Astrocyte (in vitro differentiated cells and primary cell): ENCODE results near the gene STAG2. TPM values are rescaled to one million over a fixed set of nuclear protein-coding genes. Genes with fewer than 3 reads are reported as not detected.

Experiments
- DNase-seq: peaks from one replicate; pipeline ENCODE4 v3.0.0-alpha.2; 2010; ENCODE audit warnings: low read depth
- FAIRE-seq: peaks from 2 replicates; lab custom pipeline; 2011; peaks lifted over from hg19 to GRCh38; lab: Jason Lieb, UNC
- H2AFZ ChIP-seq: 2 replicates; pipeline ENCODE4 v1.6.0; 2012; ENCODE audit warnings: low read depth, low read length, inconsistent platforms
- H3K27ac ChIP-seq: 2 replicates; pipeline ENCODE4 v1.5.1; 2011; ENCODE audit warnings: low read depth, low read length, inconsistent platforms
- H3K27me3 ChIP-seq: 2 replicates; pipeline ENCODE4 v1.6.0; 2011; ENCODE audit warnings: low read length, inconsistent platforms; ENCODE audit not compliant: insufficient read depth
- H3K36me3 ChIP-seq: 2 replicates; pipeline ENCODE4 v1.5.1; 2011; ENCODE audit warnings: low read length, inconsistent platforms; ENCODE audit not compliant: insufficient read depth
- H3K4me1 ChIP-seq: 2 replicates; pipeline ENCODE4 v1.5.1; 2011; ENCODE audit warnings: low read length, inconsistent platforms; ENCODE audit not compliant: insufficient read depth
- H3K4me2 ChIP-seq: 2 replicates; pipeline ENCODE4 v1.6.0; 2012; ENCODE audit warnings: low read length, inconsistent platforms
- H3K4me3 ChIP-seq: 2 replicates; pipeline ENCODE4 v1.5.1; 2011; ENCODE audit warnings: low read depth, mild to moderate bottlenecking, low read length, inconsistent platforms; ENCODE audit not compliant: insufficient read depth
- H3K79me2 ChIP-seq: 2 replicates; pipeline ENCODE4 v1.6.0; 2012; ENCODE audit warnings: mild to moderate bottlenecking, low read length, inconsistent platforms; ENCODE audit not compliant: insufficient read depth
- H3K9ac ChIP-seq: 2 replicates; pipeline ENCODE4 v1.6.0; 2012; ENCODE audit warnings: mild to moderate bottlenecking, low read length, inconsistent platforms
- H3K9me3 ChIP-seq: 2 replicates; pipeline ENCODE4 v1.5.1; 2012; ENCODE audit warnings: low read depth, mild to moderate bottlenecking, low read length, inconsistent platforms; ENCODE audit not compliant: insufficient read depth
- H4K20me1 ChIP-seq: 2 replicates; pipeline ENCODE4 v1.6.0; 2012; ENCODE audit warnings: low read length, inconsistent platforms; ENCODE audit not compliant: insufficient read depth
- H3K27ac Mint-ChIP-seq: one replicate; pipeline ENCODE4 v1.8.0; 2021; ENCODE audit warnings: mild to moderate bottlenecking, mixed read lengths; ENCODE audit not compliant: unreplicated experiment
- H3K27me3 Mint-ChIP-seq: one replicate; pipeline ENCODE4 v1.8.0; 2021; ENCODE audit warnings: low read depth, mixed read lengths; ENCODE audit not compliant: unreplicated experiment
- H3K36me3 Mint-ChIP-seq: one replicate; pipeline ENCODE4 v1.8.0; 2021; ENCODE audit warnings: low read depth, mixed read lengths; ENCODE audit not compliant: unreplicated experiment
- H3K4me1 Mint-ChIP-seq: one replicate; pipeline ENCODE4 v1.8.0; 2021; ENCODE audit warnings: low read depth, mixed read lengths; ENCODE audit not compliant: unreplicated experiment
- H3K4me3 Mint-ChIP-seq: one replicate; pipeline ENCODE4 v1.8.0; 2021; ENCODE audit warnings: mild to moderate bottlenecking, moderate library complexity, mixed read lengths; ENCODE audit not compliant: unreplicated experiment
- H3K9me3 Mint-ChIP-seq: one replicate; pipeline ENCODE4 v1.8.0; 2021; ENCODE audit warnings: mild to moderate bottlenecking, mixed read lengths; ENCODE audit not compliant: unreplicated experiment
- EZH2 ChIP-seq: IDR thresholded peaks from 2 replicates; pipeline ENCODE4 v1.6.1; 2012; ENCODE audit warnings: mild to moderate bottlenecking, low read length, inconsistent platforms; ENCODE audit not compliant: insufficient read depth
- total RNA-seq: library from RNA; stranded (reverse); gene quantifications from 2 replicates; pipeline ENCODE4 v1.2.1, GENCODE V29; 2021
- TF ChIP-seq, protein P1 (sequence below): IDR thresholded peaks from 2 replicates; pipeline ENCODE4 v1.5.1; 2011; ENCODE audit warnings: low read depth, mild to moderate bottlenecking, inconsistent platforms, low read length, moderate library complexity; ENCODE audit not compliant: insufficient read depth

The STAG2 gene
- total RNA-seq, 1 donor from 2014 or later: 51.2 TPM

DNA sequence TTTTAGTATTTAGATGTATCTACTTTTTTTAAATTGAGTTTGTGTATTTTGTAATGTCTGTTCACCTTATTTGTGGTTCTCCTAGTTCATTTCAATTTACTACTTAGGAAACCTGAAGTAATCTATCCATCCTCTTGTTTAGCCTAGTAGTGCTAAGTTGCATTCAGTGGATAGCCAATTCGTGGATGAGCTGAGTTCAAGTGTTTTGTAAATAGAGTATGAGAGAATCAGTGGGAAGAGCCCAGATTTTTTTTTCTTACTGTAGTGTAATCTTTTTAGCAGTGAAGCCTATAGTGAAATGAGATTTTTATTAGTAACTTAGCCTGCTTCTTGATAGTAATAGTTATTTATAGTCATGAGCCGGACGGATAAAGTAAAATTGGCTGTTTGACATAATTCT lies 21.7 kb downstream of the STAG2 start:
- H3K27me3 ChIP-seq: no peaks in the 10 kb centered on the region
- Mint-ChIP-seq H3K36me3 (no peaks in the 10 kb centered on the region), H3K27ac (no peak overlapping the region), H3K4me3 (no peak overlapping the region), H3K4me1 (peaks cover 3% of the 10 kb centered on the region), H3K9me3 (no peaks in the 10 kb centered on the region), H3K27me3 (no peaks in the 10 kb centered on the region)
- no peaks in the 10 kb centered on the region for H3K4me1 ChIP-seq
- H3K9ac ChIP-seq: no peak overlapping the region
- H4K20me1 ChIP-seq: peaks cover 50% of the 10 kb centered on the region
- H3K36me3 ChIP-seq: no peaks in the 10 kb centered on the region
- H3K79me2 ChIP-seq: peaks cover 97% of the 10 kb centered on the region
- TF ChIP-seq EZH2: no peak
- TF ChIP-seq, protein P1, sequence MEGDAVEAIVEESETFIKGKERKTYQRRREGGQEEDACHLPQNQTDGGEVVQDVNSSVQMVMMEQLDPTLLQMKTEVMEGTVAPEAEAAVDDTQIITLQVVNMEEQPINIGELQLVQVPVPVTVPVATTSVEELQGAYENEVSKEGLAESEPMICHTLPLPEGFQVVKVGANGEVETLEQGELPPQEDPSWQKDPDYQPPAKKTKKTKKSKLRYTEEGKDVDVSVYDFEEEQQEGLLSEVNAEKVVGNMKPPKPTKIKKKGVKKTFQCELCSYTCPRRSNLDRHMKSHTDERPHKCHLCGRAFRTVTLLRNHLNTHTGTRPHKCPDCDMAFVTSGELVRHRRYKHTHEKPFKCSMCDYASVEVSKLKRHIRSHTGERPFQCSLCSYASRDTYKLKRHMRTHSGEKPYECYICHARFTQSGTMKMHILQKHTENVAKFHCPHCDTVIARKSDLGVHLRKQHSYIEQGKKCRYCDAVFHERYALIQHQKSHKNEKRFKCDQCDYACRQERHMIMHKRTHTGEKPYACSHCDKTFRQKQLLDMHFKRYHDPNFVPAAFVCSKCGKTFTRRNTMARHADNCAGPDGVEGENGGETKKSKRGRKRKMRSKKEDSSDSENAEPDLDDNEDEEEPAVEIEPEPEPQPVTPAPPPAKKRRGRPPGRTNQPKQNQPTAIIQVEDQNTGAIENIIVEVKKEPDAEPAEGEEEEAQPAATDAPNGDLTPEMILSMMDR: no peak
- H3K27ac ChIP-seq: no peak overlapping the region
- no peaks in the 10 kb centered on the region for H3K9me3 ChIP-seq
- FAIRE-seq (no peak), DNase-seq (no peak)
- no peak overlapping the region for H3K4me3 ChIP-seq
- no peak overlapping the region for H2AFZ ChIP-seq
- no peak overlapping the region for H3K4me2 ChIP-seq

- H2AFZ ChIP-seq: no peak overlapping the region
- H3K4me3 Mint-ChIP-seq: no peak overlapping the region
- no peak overlapping the region for H3K4me3 ChIP-seq
- TF ChIP-seq EZH2: no peak
- TF ChIP-seq, protein P1: no peak
- H3K36me3 ChIP-seq: no peaks in the 10 kb centered on the region
- no peaks in the 10 kb centered on the region for H3K27me3 Mint-ChIP-seq
- FAIRE-seq (peak; percentile 69), DNase-seq (no peak)
- H3K27ac Mint-ChIP-seq: no peak overlapping the region
- peaks cover 94% of the 10 kb centered on the region for H3K79me2 ChIP-seq
- H3K9me3 ChIP-seq: no peaks in the 10 kb centered on the region
- no peak overlapping the region for H3K4me2 ChIP-seq
- no peaks in the 10 kb centered on the region for H3K27me3 ChIP-seq
- no peaks in the 10 kb centered on the region for H3K9me3 Mint-ChIP-seq
- no peaks in the 10 kb centered on the region for H3K4me1 ChIP-seq
- no peak overlapping the region for H3K27ac ChIP-seq
- no peak overlapping the region for H3K9ac ChIP-seq
- H4K20me1 ChIP-seq: peaks cover 37% of the 10 kb centered on the region
- H3K4me1 Mint-ChIP-seq: peaks cover 11% of the 10 kb centered on the region
- H3K36me3 Mint-ChIP-seq: no peaks in the 10 kb centered on the region
These were observed 24.9 kb downstream of the STAG2 start for GRCh38 chrX:123986377-123986776.

DNA sequence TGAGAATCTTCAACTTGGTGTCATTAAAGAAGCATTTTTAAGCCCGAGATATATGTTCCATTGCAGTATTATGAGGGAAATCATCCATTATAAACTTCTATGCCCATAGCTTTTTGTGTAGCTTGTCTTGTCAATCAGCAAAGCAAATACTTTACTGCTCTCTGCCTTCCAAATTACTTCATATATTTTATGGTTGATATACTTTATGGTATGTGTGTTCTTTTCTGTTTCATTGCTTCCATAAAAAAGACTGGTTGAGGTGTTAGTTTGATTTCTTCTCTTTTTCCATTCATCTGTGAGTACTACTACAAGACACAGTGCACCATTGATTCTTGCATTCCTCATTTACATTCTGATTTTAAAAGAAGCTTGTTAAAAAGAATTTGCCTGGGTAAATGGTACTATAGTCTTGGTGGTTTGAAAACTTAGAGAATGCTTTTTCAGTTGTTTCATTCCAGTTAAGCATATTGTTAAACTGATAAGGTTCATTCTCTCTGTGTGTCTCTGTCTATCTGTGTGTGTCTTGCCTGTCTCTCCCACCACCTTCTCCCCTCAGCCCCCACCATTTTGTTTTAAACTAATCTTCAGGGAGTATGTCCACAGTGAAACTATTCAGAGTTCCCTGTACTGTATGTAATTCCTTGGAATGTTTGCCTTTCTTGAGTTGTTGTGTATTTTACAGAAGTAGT lies 27.1 kb downstream of the STAG2 start:
- peaks cover 90% of the 10 kb centered on the region for H3K79me2 ChIP-seq
- no peak overlapping the region for H2AFZ ChIP-seq
- peak overlapping the region; percentile 58 for H3K4me3 Mint-ChIP-seq
- no peaks in the 10 kb centered on the region for H3K27me3 Mint-ChIP-seq
- H3K27ac Mint-ChIP-seq: peak overlapping the region; percentile 42
- H3K27me3 ChIP-seq: no peaks in the 10 kb centered on the region
- DNase-seq (no peak), FAIRE-seq (no peak)
- no peaks in the 10 kb centered on the region for H3K9me3 Mint-ChIP-seq
- TF ChIP-seq EZH2: no peak
- TF ChIP-seq, protein P1: no peak
- H3K4me1 ChIP-seq: peaks cover 4% of the 10 kb centered on the region
- H3K36me3 ChIP-seq: no peaks in the 10 kb centered on the region
- H3K4me3 ChIP-seq: no peak overlapping the region
- H3K36me3 Mint-ChIP-seq: peaks cover 2% of the 10 kb centered on the region
- H3K27ac ChIP-seq: no peak overlapping the region
- peaks cover 34% of the 10 kb centered on the region for H4K20me1 ChIP-seq
- peak overlapping the region; percentile 26 for H3K4me2 ChIP-seq
- H3K4me1 Mint-ChIP-seq: peaks cover 16% of the 10 kb centered on the region
- H3K9me3 ChIP-seq: no peaks in the 10 kb centered on the region
- no peak overlapping the region for H3K9ac ChIP-seq
